Transverse colon (tissue), 4 donors: ENCODE measurements around the gene FUT6. TPM values are rescaled to one million over a fixed set of nuclear protein-coding genes. Genes with fewer than 3 reads are reported as not detected.

ENCODE experiments used
- DNase-seq: peaks from one replicate; pipeline ENCODE4 v3.0.0-alpha.2; 2019
- H3K27ac ChIP-seq, 4 donors: fragments of 200-600 bp; sonication (generic); 2 replicates each; pipeline ENCODE4 v1.5.1; 2016 to 2018; ENCODE audit warnings: inconsistent platforms in 4 of 4
- H3K27me3 ChIP-seq: fragments of 200-600 bp; sonication (generic); 2 replicates; pipeline ENCODE4 v1.5.1; 2017; ENCODE audit warnings: inconsistent platforms
- H3K36me3 ChIP-seq, 4 donors: fragments of 200-600 bp; sonication (generic); 2 replicates each; pipeline ENCODE4 v1.5.1; 2017 to 2019; ENCODE audit warnings: inconsistent platforms in 4 of 4
- H3K4me1 ChIP-seq, 4 donors: fragments of 200-600 bp; sonication (generic); 2 replicates each; pipeline ENCODE4 v1.5.1; 2017 to 2020; ENCODE audit warnings: inconsistent platforms in 4 of 4
- H3K4me3 ChIP-seq, 4 donors: fragments of 200-600 bp; sonication (generic); 1 replicate in 1 of 4; 2 replicates in 3 of 4; pipeline versions ENCODE4 v1.5.1 to v1.6.1; 2017 to 2019; ENCODE audit warnings: inconsistent platforms in 4 of 4
- H3K9me3 ChIP-seq, 2 donors: fragments of 200-600 bp; sonication (generic); 2 replicates each; pipeline ENCODE4 v1.5.1; 2017 to 2019; ENCODE audit warnings: inconsistent platforms in 2 of 2
- CTCF ChIP-seq, 5 experiments: fragments of 200-600 bp in 3 of 5; fragments of 450-650 bp in 2 of 5; sonication (generic) in 3 of 5; IDR thresholded peaks; 1 replicate in 2 of 5; 2 replicates in 3 of 5; pipeline ENCODE4 v1.5.1; 2016 to 2017; ENCODE audit warnings: antibody characterized with exemption in 5 of 5, inconsistent platforms in 3 of 5, mild to moderate bottlenecking in 2 of 5, moderate library complexity in 1 of 5
- EP300 ChIP-seq: sonication (generic); formaldehyde crosslinking; IDR thresholded peaks from one replicate; pipeline ENCODE4 v1.6.1; 2017; ENCODE audit warnings: antibody characterized with exemption, low read depth
- POLR2A ChIP-seq: fragments of 450-650 bp; IDR thresholded peaks from one replicate; pipeline ENCODE4 v1.6.1; 2016; ENCODE audit warnings: antibody characterized with exemption, mild to moderate bottlenecking, moderate library complexity
- POLR2AphosphoS5 ChIP-seq, 3 donors: sonication (generic); formaldehyde crosslinking; IDR thresholded peaks; one replicate each; pipeline ENCODE4 v1.6.1; 2016; ENCODE audit warnings: antibody characterized with exemption in 3 of 3
- WGBS, 2 donors: methylation state at CpG; one replicate each; pipeline ENCODE4 v1.1.5; 2018; ENCODE audit warnings: low coverage in 1 of 2; 5-methylcytosine and 5-hydroxymethylcytosine counted together
- in situ Hi-C, 4 donors: fragments of 200-750 bp; cut with MboI; loops; one replicate each; pipeline versions ENCODE4 v1.15.0 to v1.15.1; 2017; ENCODE audit warnings: low sequenced_read_pairs in 3 of 4, low pct_ligation_motif_present in 1 of 4, low pct_unique_long_range_greater_than_20kb in 1 of 4
- intact Hi-C: fragments of 100-400 bp; cut with DNase I; formaldehyde crosslinking; loops from one replicate; pipeline ENCODE4 v1.15.1; 2023; ENCODE audit warnings: low total_unique reads
- total RNA-seq, 4 donors: library from RNA; depleted of rRNA; stranded (reverse); fragments of >200 nt; gene quantifications; one replicate each; pipeline ENCODE4 v1.1.0, GENCODE V29; 2016

FUT6 gene
- total RNA-seq, 4 donors from 2014 or later = 71.9 to 251 (median 115) TPM

DNA sequence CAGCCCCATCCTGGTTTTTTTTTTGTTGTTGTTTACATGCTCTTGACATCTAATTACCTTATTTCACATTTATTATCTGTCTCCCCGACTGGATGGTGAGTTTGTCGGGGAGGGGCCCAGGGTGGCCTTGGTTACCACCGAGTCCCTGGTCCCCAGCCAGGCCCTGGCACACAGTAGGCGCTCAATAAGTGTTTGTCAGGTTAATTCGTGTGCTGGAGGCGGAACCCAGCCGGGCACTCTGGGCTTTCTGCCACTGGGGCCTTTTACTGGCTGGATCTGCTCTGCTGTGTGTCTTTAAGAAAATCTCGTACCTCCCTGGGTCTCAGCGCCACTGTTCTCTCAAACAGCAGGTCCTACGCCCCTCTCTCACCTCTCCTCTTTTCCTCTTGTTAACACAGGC, 30.0 kb downstream of the FUT6 start:
- intact Hi-C loops = no loop called here
- DNase-seq = no peak
- 58 to 72% methylated on average over 7 to 10 of the region's 10 CpGs for WGBS, 2 donors
- TF ChIP-seq EP300 (no peak), POLR2AphosphoS5 (IDR thresholded peaks at IDR 0.05) (no peak), CTCF (IDR thresholded peaks at IDR 0.05) (no peak), POLR2A (no peak)
- Histone ChIP-seq H3K36me3 (no peaks in the 10 kb centered on the region), H3K27me3 (peaks cover 7% of the 10 kb centered on the region), H3K27ac (no peak overlapping the region), H3K4me1 (peaks cover 0 to 14% (median 10%) of the 10 kb centered on the region in 4 donors), H3K4me3 (no peak overlapping the region), H3K9me3 (no peaks in the 10 kb centered on the region)
- in situ Hi-C loops = loop anchor here in 3 of 4 donors (10.0 kb wide), 3 partner anchors 75 to 215 kb away; no protein-coding TSS in a partner anchor

GRCh38 chr19:5809053-5809452, 30.4 kb downstream of the FUT6 start:
- Histone ChIP-seq H3K9me3 (no peaks in the 10 kb centered on the region), H3K27ac (no peak overlapping the region), H3K4me1 (peaks cover 0 to 18% (median 13%) of the 10 kb centered on the region in 4 donors), H3K27me3 (peaks cover 10% of the 10 kb centered on the region), H3K4me3 (no peak overlapping the region), H3K36me3 (no peaks in the 10 kb centered on the region)
- in situ Hi-C loops (loop anchor here in 3 of 4 donors (10.0 kb wide), 3 partner anchors 76 to 216 kb away; no protein-coding TSS in a partner anchor), intact Hi-C loops (no loop called here)
- WGBS, 2 donors = 82 to 88% methylated on average over 7 to 9 of the region's 9 CpGs
- TF ChIP-seq EP300 (no peak), POLR2AphosphoS5 (IDR thresholded peaks at IDR 0.05) (no peak), POLR2A (no peak), CTCF (IDR thresholded peaks at IDR 0.05) (no peak)
- DNase-seq = no peak

DNA sequence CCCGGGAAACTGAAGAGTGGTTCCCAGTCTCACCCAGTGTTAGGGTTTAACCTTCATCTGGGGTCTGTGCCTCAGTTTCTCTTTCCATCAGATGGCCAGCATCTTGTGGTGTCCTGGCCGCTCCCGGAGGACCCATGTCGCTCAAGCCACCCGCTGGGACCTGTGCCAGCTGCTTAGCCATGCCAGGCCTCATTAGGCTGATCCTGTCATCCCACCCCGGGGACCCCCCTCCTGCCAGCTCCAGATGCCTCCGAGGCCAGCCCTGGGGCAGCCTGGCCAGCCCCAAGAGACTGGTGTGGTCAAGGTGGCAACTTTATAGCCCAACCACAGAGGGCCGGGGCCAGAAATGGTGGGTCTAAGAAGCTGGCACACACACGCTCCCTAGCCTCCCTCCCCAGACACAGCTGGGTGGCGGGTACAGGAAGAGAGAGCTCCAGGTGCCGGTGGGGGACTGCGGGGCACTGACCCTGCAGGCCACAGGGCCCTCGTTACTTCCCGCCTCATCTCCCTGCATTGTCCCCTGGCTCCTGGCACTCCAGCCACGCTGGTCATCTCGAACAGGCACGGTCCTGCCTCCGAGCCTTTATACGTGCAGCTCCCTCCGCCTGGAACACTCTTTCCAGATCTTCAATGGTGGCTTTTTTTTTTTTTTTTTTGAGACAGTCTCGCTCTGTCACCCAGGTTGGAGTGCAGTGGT, 31.2 kb downstream of the FUT6 start:
- no peaks in the 10 kb centered on the region for H3K36me3 ChIP-seq
- H3K27me3 ChIP-seq = peaks cover 16% of the 10 kb centered on the region
- peaks cover 4 to 25% (median 20%) of the 10 kb centered on the region in 4 donors for H3K4me1 ChIP-seq
- H3K4me3 ChIP-seq = no peak overlapping the region
- 83 to 89% methylated on average over 6 to 21 of the region's 21 CpGs for WGBS, 2 donors
- TF ChIP-seq POLR2A = no peak
- no peak for TF ChIP-seq EP300
- TF ChIP-seq POLR2AphosphoS5 (IDR thresholded peaks at IDR 0.05) = no peak
- TF ChIP-seq CTCF (IDR thresholded peaks at IDR 0.05) = no peak
- in situ Hi-C loops (loop anchor here in 3 of 4 donors (10.0 kb wide), 3 partner anchors 77 to 217 kb away; no protein-coding TSS in a partner anchor), intact Hi-C loops (no loop called here)
- H3K9me3 ChIP-seq = no peaks in the 10 kb centered on the region
- DNase-seq = no peak
- no peak overlapping the region for H3K27ac ChIP-seq

DNA sequence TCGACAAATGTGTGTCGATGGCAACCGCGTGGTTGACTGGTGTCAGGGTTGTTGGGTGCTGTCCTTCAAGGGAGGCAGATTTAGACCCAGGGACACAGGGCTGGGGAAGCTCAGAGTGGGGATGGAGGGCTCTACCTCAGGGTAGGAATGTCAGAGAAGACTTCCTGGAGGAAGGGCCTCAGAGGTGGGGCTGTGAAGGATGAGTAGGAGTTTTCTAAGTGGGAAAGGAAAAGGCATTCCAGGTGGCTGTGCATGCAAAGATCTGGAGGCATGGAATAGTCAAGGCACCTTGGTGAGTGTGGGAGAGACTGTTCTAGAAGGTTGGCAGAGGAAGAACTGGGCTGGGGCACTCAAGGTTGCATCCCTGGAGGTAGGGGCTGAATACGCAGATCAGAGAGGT, 32.6 kb downstream of the FUT6 start:
- TF ChIP-seq CTCF (IDR thresholded peaks at IDR 0.05) (no peak), EP300 (no peak), POLR2AphosphoS5 (IDR thresholded peaks at IDR 0.05) (no peak), POLR2A (no peak)
- peak overlapping the region in 1 of 4 donors; percentile 87 for H3K27ac ChIP-seq
- no peaks in the 10 kb centered on the region for H3K36me3 ChIP-seq
- no peak for DNase-seq
- in situ Hi-C loops = loop anchor here in 3 of 4 donors (10.0 kb wide), 3 partner anchors 78 to 218 kb away; no protein-coding TSS in a partner anchor
- no peak overlapping the region for H3K4me3 ChIP-seq
- intact Hi-C loops = no loop called here
- no peaks in the 10 kb centered on the region for H3K9me3 ChIP-seq
- WGBS, 2 donors = 91 to 100% methylated on average over 1 to 5 of the region's 5 CpGs
- peaks cover 23% of the 10 kb centered on the region for H3K27me3 ChIP-seq
- H3K4me1 ChIP-seq = peaks cover 4 to 30% (median 22%) of the 10 kb centered on the region in 4 donors
